ENCODE data around the gene RAPH1. TPM values are rescaled to one million over a fixed set of nuclear protein-coding genes. Genes with fewer than 3 reads are reported as not detected.

Gene RAPH1
- polyA plus RNA-seq, 1 donor (not counting 4 experiments of a cell fraction or from before 2014, with no cell fraction given): 2.9 TPM

GRCh38 chr2:203553784-203554183, 18.7 kb upstream of the RAPH1 start:
- H3K9me3 ChIP-seq (ENCODE audit: control insufficient read depth, low read depth, low read length): no peaks in the 10 kb centered on the region
- no peaks in the 10 kb centered on the region for H3K79me2 ChIP-seq (ENCODE audit: control insufficient read depth, insufficient read depth, low read length)
- no peaks in the 10 kb centered on the region for H4K20me1 ChIP-seq (ENCODE audit: control insufficient read depth, extremely low read depth, insufficient read depth, low read length)
- H3K36me3 ChIP-seq (ENCODE audit: control insufficient read depth in 2 of 2, extremely low read depth in 1 of 2, insufficient read depth in 2 of 2, low read length in 2 of 2): no peaks in the 10 kb centered on the region
- no peak overlapping the region for H3K4me3 ChIP-seq (ENCODE audit: control insufficient read depth in 2 of 3, extremely low read depth in 1 of 3, insufficient read depth in 2 of 3, low read depth in 1 of 3, low read length in 3 of 3)
- H3K4me2 ChIP-seq (ENCODE audit: control insufficient read depth, extremely low read depth, insufficient read depth, low read depth, low read length): no peak overlapping the region
- no peaks in the 10 kb centered on the region for H3K4me1 ChIP-seq (ENCODE audit: control insufficient read depth, extremely low read depth, insufficient read depth, low read length)
- H3K27ac ChIP-seq (ENCODE audit: control insufficient read depth, insufficient read depth, low read length): no peak overlapping the region
- TF ChIP-seq EZH2 (IDR thresholded peaks at IDR 0.05; ENCODE audit: low read length): no peak
- TF ChIP-seq, protein P1, sequence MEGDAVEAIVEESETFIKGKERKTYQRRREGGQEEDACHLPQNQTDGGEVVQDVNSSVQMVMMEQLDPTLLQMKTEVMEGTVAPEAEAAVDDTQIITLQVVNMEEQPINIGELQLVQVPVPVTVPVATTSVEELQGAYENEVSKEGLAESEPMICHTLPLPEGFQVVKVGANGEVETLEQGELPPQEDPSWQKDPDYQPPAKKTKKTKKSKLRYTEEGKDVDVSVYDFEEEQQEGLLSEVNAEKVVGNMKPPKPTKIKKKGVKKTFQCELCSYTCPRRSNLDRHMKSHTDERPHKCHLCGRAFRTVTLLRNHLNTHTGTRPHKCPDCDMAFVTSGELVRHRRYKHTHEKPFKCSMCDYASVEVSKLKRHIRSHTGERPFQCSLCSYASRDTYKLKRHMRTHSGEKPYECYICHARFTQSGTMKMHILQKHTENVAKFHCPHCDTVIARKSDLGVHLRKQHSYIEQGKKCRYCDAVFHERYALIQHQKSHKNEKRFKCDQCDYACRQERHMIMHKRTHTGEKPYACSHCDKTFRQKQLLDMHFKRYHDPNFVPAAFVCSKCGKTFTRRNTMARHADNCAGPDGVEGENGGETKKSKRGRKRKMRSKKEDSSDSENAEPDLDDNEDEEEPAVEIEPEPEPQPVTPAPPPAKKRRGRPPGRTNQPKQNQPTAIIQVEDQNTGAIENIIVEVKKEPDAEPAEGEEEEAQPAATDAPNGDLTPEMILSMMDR (optimal IDR thresholded peaks at IDR 0.05 in 1 of 3, IDR thresholded peaks at IDR 0.05 in 1 of 3, conservative IDR thresholded peaks at IDR 0.05 in 1 of 3; ENCODE audit: extremely low read depth in 1 of 3, insufficient read depth in 2 of 3, low read length in 3 of 3): no peak
- no peak for FAIRE-seq
- no peaks in the 10 kb centered on the region for H3K9me1 ChIP-seq (ENCODE audit: control insufficient read depth, extremely low read depth, insufficient read depth, low read length)
- H2AFZ ChIP-seq (ENCODE audit: control insufficient read depth, low read length): no peak overlapping the region
- no peak overlapping the region for H3K9ac ChIP-seq (ENCODE audit: control insufficient read depth, extremely low read depth, insufficient read depth, low read length)
- no peak for DNase-seq (ENCODE audit: low read depth, low spot score)
- dilution Hi-C loops (cut with MboI; ENCODE audit: extremely low pct_ligation_motif_present, low sequenced_read_pairs): no loop called here
- no peaks in the 10 kb centered on the region for H3K27me3 ChIP-seq (ENCODE audit: control insufficient read depth, extremely low read depth, insufficient read depth, low read length)

GRCh38 chr2:203551778-203552177, 16.7 kb upstream of the RAPH1 start:
- no peak for DNase-seq (ENCODE audit: low read depth, low spot score)
- Histone ChIP-seq H3K27me3 (ENCODE audit: control insufficient read depth, extremely low read depth, insufficient read depth, low read length) (no peaks in the 10 kb centered on the region), H2AFZ (ENCODE audit: control insufficient read depth, low read length) (no peak overlapping the region), H4K20me1 (ENCODE audit: control insufficient read depth, extremely low read depth, insufficient read depth, low read length) (no peaks in the 10 kb centered on the region), H3K9me1 (ENCODE audit: control insufficient read depth, extremely low read depth, insufficient read depth, low read length) (no peaks in the 10 kb centered on the region), H3K4me3 (ENCODE audit: control insufficient read depth in 2 of 3, extremely low read depth in 1 of 3, insufficient read depth in 2 of 3, low read depth in 1 of 3, low read length in 3 of 3) (no peak overlapping the region), H3K4me1 (ENCODE audit: control insufficient read depth, extremely low read depth, insufficient read depth, low read length) (no peaks in the 10 kb centered on the region), H3K36me3 (ENCODE audit: control insufficient read depth in 2 of 2, extremely low read depth in 1 of 2, insufficient read depth in 2 of 2, low read length in 2 of 2) (no peaks in the 10 kb centered on the region), H3K4me2 (ENCODE audit: control insufficient read depth, extremely low read depth, insufficient read depth, low read depth, low read length) (no peak overlapping the region), H3K9me3 (ENCODE audit: control insufficient read depth, low read depth, low read length) (no peaks in the 10 kb centered on the region), H3K9ac (ENCODE audit: control insufficient read depth, extremely low read depth, insufficient read depth, low read length) (no peak overlapping the region), H3K27ac (ENCODE audit: control insufficient read depth, insufficient read depth, low read length) (no peak overlapping the region), H3K79me2 (ENCODE audit: control insufficient read depth, insufficient read depth, low read length) (no peaks in the 10 kb centered on the region)
- dilution Hi-C loops (cut with MboI; ENCODE audit: extremely low pct_ligation_motif_present, low sequenced_read_pairs): no loop called here
- TF ChIP-seq EZH2 (IDR thresholded peaks at IDR 0.05; ENCODE audit: low read length): no peak
- TF ChIP-seq, protein P1 (optimal IDR thresholded peaks at IDR 0.05 in 1 of 3, IDR thresholded peaks at IDR 0.05 in 1 of 3, conservative IDR thresholded peaks at IDR 0.05 in 1 of 3; ENCODE audit: extremely low read depth in 1 of 3, insufficient read depth in 2 of 3, low read length in 3 of 3): no peak
- no peak for FAIRE-seq
